HepG2 (cell line): ENCODE results near the gene ADAMTS13. TPM values are rescaled to one million over a fixed set of nuclear protein-coding genes. Genes with fewer than 3 reads are reported as not detected.

ENCODE experiments used
- ATAC-seq: fragments of 200-7000 bp; cut with Tn5 transposase; 3 replicates; pipeline ENCODE4 v1.9.1; 2020; ENCODE audit warnings: mild to moderate bottlenecking, moderate library complexity
- BruUV-seq: library from RNA; stranded (reverse); fragments of 400-500 nt; replicated peaks from 2 replicates; lab custom pipeline; 2021; lab: Mats Ljungman, UMichigan
- CTCF ChIA-PET: fragments of 300-600 bp; formaldehyde crosslinking; extraction: SDS; loops from one replicate; lab custom pipeline; 2021; ENCODE audit warnings: low total read pairs, inconsistent platforms, low intra/inter-chr PET ratio; lab: Yijun Ruan, JAX
- POLR2A ChIA-PET: fragments of 350-600 bp; sonication (Branson Sonifier 250); formaldehyde crosslinking; loops from one replicate; lab custom pipeline; 2020; ENCODE audit warnings: antibody characterized with exemption, inconsistent platforms; lab: Yijun Ruan, JAX
- DNase-seq: peaks from one replicate; pipeline ENCODE4 v3.0.0-alpha.2; 2015; ENCODE audit warnings: low spot score
- FAIRE-seq: peaks from 3 replicates; lab custom pipeline; 2011; peaks lifted over from hg19 to GRCh38; lab: Jason Lieb, UNC
- H2AFZ ChIP-seq: one replicate; pipeline ENCODE4 v1.6.1; 2011; ENCODE audit warnings: low read length, inconsistent platforms
- H3K27ac ChIP-seq: fragments of 300-600 bp; 3 replicates; pipeline ENCODE4 v1.8.0; 2011; ENCODE audit warnings: mixed run types, mild to moderate bottlenecking, mixed read lengths, low read length, inconsistent platforms; ENCODE audit not compliant: insufficient read depth; ENCODE audit errors: extremely low read length
- H3K27me3 ChIP-seq, 2 experiments: fragments of 200-600 bp in 1 of 2; 2 replicates in 1 of 2; 3 replicates in 1 of 2; pipeline versions ENCODE4 v1.6.0 to v1.8.0; 2011; ENCODE audit warnings: low read length in 2 of 2, mild to moderate bottlenecking in 2 of 2, moderate library complexity in 2 of 2, inconsistent platforms in 1 of 2; ENCODE audit not compliant: insufficient read depth in 2 of 2, control insufficient read depth in 1 of 2
- H3K36me3 ChIP-seq, 2 experiments: fragments of 200-600 bp in 1 of 2; replicated peaks in 1 of 2; 2 replicates in 1 of 2; 3 replicates in 1 of 2; pipeline versions ENCODE4 v1.5.1 to v1.8.0; 2011; ENCODE audit warnings: low read length in 2 of 2, inconsistent platforms in 1 of 2; ENCODE audit not compliant: insufficient read depth in 2 of 2, control insufficient read depth in 1 of 2
- H3K4me1 ChIP-seq: 2 replicates; pipeline ENCODE4 v1.5.1; 2012; ENCODE audit warnings: low read length, inconsistent platforms; ENCODE audit not compliant: insufficient read depth
- H3K4me2 ChIP-seq: 2 replicates; pipeline ENCODE4 v1.6.0; 2011; ENCODE audit warnings: low read depth, low read length, inconsistent platforms
- H3K4me3 ChIP-seq, 3 experiments: fragments of 200-600 bp in 1 of 3; sonication (generic), shearing (Covaris generic) in 1 of 3; replicated peaks in 1 of 3; 2 replicates each; pipeline ENCODE4 v1.5.1; 2011 to 2016; ENCODE audit warnings: low read length in 3 of 3, inconsistent platforms in 2 of 3, low read depth in 2 of 3, mild to moderate bottlenecking in 2 of 3, control low read depth in 1 of 3, mixed read lengths in 1 of 3; ENCODE audit not compliant: insufficient read depth in 1 of 3
- H3K79me2 ChIP-seq: one replicate; pipeline ENCODE4 v1.6.1; 2011; ENCODE audit warnings: low read length, inconsistent platforms; ENCODE audit not compliant: insufficient read depth
- H3K9ac ChIP-seq: 2 replicates; pipeline ENCODE4 v1.6.0; 2011; ENCODE audit warnings: mild to moderate bottlenecking, low read depth, low read length, inconsistent platforms; ENCODE audit not compliant: insufficient read depth
- H3K9me3 ChIP-seq: 2 replicates; pipeline ENCODE4 v1.5.1; 2012; ENCODE audit warnings: mild to moderate bottlenecking, low read length
- H4K20me1 ChIP-seq: 2 replicates; pipeline ENCODE4 v1.6.0; 2011; ENCODE audit warnings: inconsistent platforms, mild to moderate bottlenecking, low read length, moderate library complexity; ENCODE audit not compliant: insufficient read depth
- AKAP8 ChIP-seq: sonication (generic); formaldehyde crosslinking; IDR thresholded peaks from 2 replicates; pipeline ENCODE4 v1.5.1; 2020; ENCODE audit warnings: mild to moderate bottlenecking, missing genetic modification reagents
- DDIT3 ChIP-seq: sonication (generic); formaldehyde crosslinking; IDR thresholded peaks from 2 replicates; pipeline ENCODE4 v1.4.0; 2020; ENCODE audit warnings: mild to moderate bottlenecking, missing genetic modification reagents
- PHF21A ChIP-seq: sonication (generic); formaldehyde crosslinking; IDR thresholded peaks from 2 replicates; pipeline ENCODE4 v1.5.0; 2020; ENCODE audit warnings: mild to moderate bottlenecking, missing genetic modification reagents
- RELA ChIP-seq: sonication (generic); formaldehyde crosslinking; IDR thresholded peaks from 2 replicates; pipeline ENCODE4 v1.4.0; 2020; ENCODE audit warnings: missing genetic modification reagents
- SIX1 ChIP-seq: sonication (generic); formaldehyde crosslinking; IDR thresholded peaks from 2 replicates; pipeline ENCODE4 v1.4.0; 2020; ENCODE audit warnings: missing genetic modification reagents, borderline replicate concordance
- SOX6 ChIP-seq, 2 experiments: fragments of 450-650 bp in 1 of 2; sonication (generic) in 1 of 2; formaldehyde crosslinking in 1 of 2; IDR thresholded peaks; 2 replicates each; pipeline versions ENCODE4 v1.4.0 to v1.6.1; 2017 to 2020; ENCODE audit warnings: antibody characterized with exemption in 1 of 2, mild to moderate bottlenecking in 1 of 2, missing genetic modification reagents in 1 of 2
- SRSF1 ChIP-seq: fragments of 200-400 bp; formaldehyde crosslinking; optimal IDR thresholded peaks from 2 replicates; pipeline ENCODE3; 2017; ENCODE audit warnings: mild to moderate bottlenecking, low read depth, low read length, moderate library complexity
- SSRP1 ChIP-seq: IDR thresholded peaks from 2 replicates; pipeline ENCODE4 v1.6.1; 2016; ENCODE audit warnings: control low read depth
- TRIM22 ChIP-seq: fragments of 450-650 bp; IDR thresholded peaks from 2 replicates; pipeline ENCODE4 v1.6.1; 2017
- ZFP36L1 ChIP-seq: sonication (generic); formaldehyde crosslinking; IDR thresholded peaks from 2 replicates; pipeline ENCODE4 v1.8.0; 2022; ENCODE audit warnings: mild to moderate bottlenecking, missing genetic modification reagents, moderate library complexity
- ZFP36L2 ChIP-seq: sonication (generic); formaldehyde crosslinking; IDR thresholded peaks from 2 replicates; pipeline ENCODE4 v1.4.0; 2020; ENCODE audit warnings: missing genetic modification reagents
- ZNF256 ChIP-seq: sonication (generic); formaldehyde crosslinking; conservative IDR thresholded peaks from 2 replicates; pipeline ENCODE4 v1.4.0; 2020; ENCODE audit warnings: missing genetic modification reagents
- ZNF891 ChIP-seq: sonication (generic); formaldehyde crosslinking; IDR thresholded peaks from 2 replicates; pipeline ENCODE4 v1.5.0; 2020; ENCODE audit warnings: mild to moderate bottlenecking, missing genetic modification reagents
- WGBS: methylation state at CpG from one replicate; pipeline ENCODE4 v1.1.6; 2017; ENCODE audit warnings: low lambda C conversion rate; 5-methylcytosine and 5-hydroxymethylcytosine counted together
- in situ Hi-C: cut with HindIII; loops from 2 replicates; pipeline ENCODE4 v1.10.0; 2017; ENCODE audit warnings: low pct_unique_long_range_greater_than_20kb; ENCODE audit not compliant: extremely low pct_ligation_motif_present
- intact Hi-C: fragments of 100-400 bp; cut with micrococcal nuclease; formaldehyde crosslinking; loops from one replicate; pipeline ENCODE4 v1.10.0; 2022; ENCODE audit not compliant: unreplicated experiment
- polyA plus RNA-seq, 8 experiments: library from polyadenylated mRNA; depleted of rRNA in 3 of 8; stranded (reverse) in 7 of 8; unstranded in 1 of 8; fragments of >200 nt; fragmentation: Illumina TruSeq in 4 of 8; extraction: Trizol in 4 of 8; gene quantifications; 2 replicates each; pipeline versions ENCODE4 v1.2.1 to v1.2.3, GENCODE V29; 2011 to 2016; ENCODE audit warnings: low read depth in 4 of 8, missing spikeins in 1 of 8, mixed read lengths in 1 of 8; ENCODE audit not compliant: insufficient read depth in 1 of 8
- total RNA-seq, 5 experiments: library from RNA; depleted of rRNA; stranded (reverse); fragments of >200 nt; fragmentation: Illumina TruSeq; extraction: Trizol; gene quantifications; 2 replicates each; pipeline ENCODE4 v1.2.3, GENCODE V29; 2016; ENCODE audit warnings: low read depth in 1 of 5
- TF ChIP-seq, protein P1 (sequence below): sonication (generic); formaldehyde crosslinking; conservative IDR thresholded peaks from 2 replicates; pipeline ENCODE4 v1.8.0; 2022; ENCODE audit warnings: mild to moderate bottlenecking, moderate library complexity, missing genetic modification reagents
- TF ChIP-seq, protein P2 (sequence below): sonication (generic); formaldehyde crosslinking; conservative IDR thresholded peaks from 2 replicates; pipeline ENCODE4 v1.4.0; 2020; ENCODE audit warnings: missing genetic modification reagents

Gene ADAMTS13
- total and polyA plus RNA-seq, 2 of the 13 experiments (the other 11 are each of a cell fraction or from before 2014, with no cell fraction given): 0.91 to 4.5 TPM

- BruUV-seq: no TSS peak
- Histone ChIP-seq H3K27ac (no peak overlapping the region), H3K36me3 (no peaks in the 10 kb centered on the region), H3K4me2 (no peak overlapping the region), H4K20me1 (no peaks in the 10 kb centered on the region), H3K9me3 (no peaks in the 10 kb centered on the region), H3K27me3 (peaks cover 2 to 77% of the 10 kb centered on the region in 2 experiments; a peak in 3 of 5 replicates), H3K79me2 (no peaks in the 10 kb centered on the region), H3K4me3 (no peak overlapping the region)
- CTCF ChIA-PET: no interaction called here
- WGBS: 46% methylated on average over 4 of the region's 4 CpGs
- no peak for DNase-seq
- in situ Hi-C loops: no loop called here
- TF ChIP-seq ZFP36L2 (CRISPR knock-in tag) (no peak), SIX1 (CRISPR knock-in tag) (no peak), ZNF256 (CRISPR knock-in tag) (no peak), SOX6 (IDR thresholded peaks at IDR 0.05) (no peak), SOX6 (CRISPR knock-in tag; IDR thresholded peaks at IDR 0.05) (no peak), TRIM22 (no peak), ZFP36L1 (CRISPR knock-in tag) (no peak), DDIT3 (CRISPR knock-in tag) (no peak), AKAP8 (CRISPR knock-in tag) (no peak), RELA (CRISPR knock-in tag) (no peak), ZNF891 (no peak), PHF21A (CRISPR knock-in tag) (no peak), SSRP1 (CRISPR knock-in tag) (no peak), SRSF1 (no peak)
- TF ChIP-seq, protein P1, sequence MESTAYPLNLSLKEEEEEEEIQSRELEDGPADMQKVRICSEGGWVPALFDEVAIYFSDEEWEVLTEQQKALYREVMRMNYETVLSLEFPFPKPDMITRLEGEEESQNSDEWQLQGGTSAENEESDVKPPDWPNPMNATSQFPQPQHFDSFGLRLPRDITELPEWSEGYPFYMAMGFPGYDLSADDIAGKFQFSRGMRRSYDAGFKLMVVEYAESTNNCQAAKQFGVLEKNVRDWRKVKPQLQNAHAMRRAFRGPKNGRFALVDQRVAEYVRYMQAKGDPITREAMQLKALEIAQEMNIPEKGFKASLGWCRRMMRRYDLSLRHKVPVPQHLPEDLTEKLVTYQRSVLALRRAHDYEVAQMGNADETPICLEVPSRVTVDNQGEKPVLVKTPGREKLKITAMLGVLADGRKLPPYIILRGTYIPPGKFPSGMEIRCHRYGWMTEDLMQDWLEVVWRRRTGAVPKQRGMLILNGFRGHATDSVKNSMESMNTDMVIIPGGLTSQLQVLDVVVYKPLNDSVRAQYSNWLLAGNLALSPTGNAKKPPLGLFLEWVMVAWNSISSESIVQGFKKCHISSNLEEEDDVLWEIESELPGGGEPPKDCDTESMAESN (CRISPR knock-in tag): no peak
- TF ChIP-seq, protein P2, sequence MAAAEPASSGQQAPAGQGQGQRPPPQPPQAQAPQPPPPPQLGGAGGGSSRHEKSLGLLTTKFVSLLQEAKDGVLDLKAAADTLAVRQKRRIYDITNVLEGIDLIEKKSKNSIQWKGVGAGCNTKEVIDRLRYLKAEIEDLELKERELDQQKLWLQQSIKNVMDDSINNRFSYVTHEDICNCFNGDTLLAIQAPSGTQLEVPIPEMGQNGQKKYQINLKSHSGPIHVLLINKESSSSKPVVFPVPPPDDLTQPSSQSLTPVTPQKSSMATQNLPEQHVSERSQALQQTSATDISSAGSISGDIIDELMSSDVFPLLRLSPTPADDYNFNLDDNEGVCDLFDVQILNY (CRISPR knock-in tag): no peak
- TF ChIP-seq, all 625 proteins: peak for 0
- H3K9ac ChIP-seq: no peak overlapping the region
- peaks cover 7% of the 10 kb centered on the region for H3K4me1 ChIP-seq
- POLR2A ChIA-PET: no interaction called here
- intact Hi-C loops: no loop called here
- ATAC-seq (no peak), FAIRE-seq (no peak)
- no peak overlapping the region for H2AFZ ChIP-seq
These were observed 17.2 kb downstream of the ADAMTS13 start for GRCh38 chr9:133439337-133439736.
